ENCODE results near the gene BCAR3. TPM values are rescaled to one million over a fixed set of nuclear protein-coding genes. Genes with fewer than 3 reads are reported as not detected.
"Not testable (repeated sequence)": the region's sequence is repeated elsewhere in the genome, so short reads cannot be mapped to it uniquely, and the experiment has no call there.

The BCAR3 gene
- total RNA-seq, 1 donor from 2014 or later, result 41.0 TPM

DNA sequence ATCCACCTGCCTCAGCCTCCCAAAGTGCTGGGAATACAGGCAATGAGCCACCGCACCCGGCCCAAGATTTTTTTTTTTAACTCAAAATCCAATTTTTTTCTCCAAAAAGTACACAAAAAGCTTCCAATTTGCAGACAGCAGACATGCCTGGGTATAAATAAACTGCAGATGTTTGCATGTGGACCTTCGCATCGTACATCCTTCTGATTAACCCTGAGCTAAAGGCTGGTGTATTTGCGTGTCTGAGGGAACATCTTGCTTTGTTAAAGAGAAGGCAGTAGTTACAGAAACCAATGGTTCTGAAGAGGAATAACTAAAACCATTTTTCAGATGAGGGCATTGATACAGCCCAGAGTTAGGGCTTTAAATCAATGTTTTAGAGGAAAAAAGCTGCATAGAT is 12.7 kb downstream of the BCAR3 start:
- no peak for DNase-seq (ENCODE audit: low read depth)

DNA sequence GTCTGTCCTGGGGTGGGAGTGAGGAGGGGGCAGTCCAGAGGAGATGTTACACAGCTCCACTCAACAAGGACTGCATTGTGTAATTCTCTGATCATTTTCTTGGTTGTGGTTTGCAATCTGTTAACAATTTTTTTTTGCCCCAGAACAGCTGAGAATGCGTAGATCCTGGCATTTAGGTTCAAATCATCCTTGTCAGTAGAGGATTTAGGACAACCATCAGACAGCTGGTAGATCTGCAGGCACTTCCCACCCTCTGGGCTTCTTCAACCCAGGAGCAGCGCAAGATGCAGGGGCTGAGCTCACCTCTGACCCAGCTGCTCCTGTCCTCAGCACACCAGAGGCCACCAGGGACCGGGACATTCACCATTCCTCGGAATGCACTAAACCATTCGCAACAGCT is 13.5 kb downstream of the BCAR3 start:
- no peak for DNase-seq (ENCODE audit: low read depth)

DNA sequence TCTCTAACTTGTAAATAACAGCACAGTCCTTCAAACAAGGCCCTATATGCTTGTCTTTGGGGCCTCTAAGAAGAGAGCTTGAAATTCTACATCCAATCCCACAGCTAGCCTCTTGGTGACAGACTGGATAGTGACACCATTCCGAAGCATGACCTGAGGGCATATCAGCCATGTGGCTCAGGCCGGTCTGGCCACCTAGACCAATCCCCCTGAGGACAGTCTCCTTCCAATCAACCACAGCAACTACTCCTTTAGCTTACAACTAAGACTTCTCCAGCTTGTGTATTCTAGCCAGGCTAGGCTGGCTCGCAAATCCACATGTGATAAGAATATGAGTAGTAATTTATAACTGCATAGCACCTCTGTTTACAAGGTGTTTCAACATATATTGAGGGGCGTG is 14.0 kb downstream of the BCAR3 start:
- no peak for DNase-seq (ENCODE audit: low read depth)

DNA sequence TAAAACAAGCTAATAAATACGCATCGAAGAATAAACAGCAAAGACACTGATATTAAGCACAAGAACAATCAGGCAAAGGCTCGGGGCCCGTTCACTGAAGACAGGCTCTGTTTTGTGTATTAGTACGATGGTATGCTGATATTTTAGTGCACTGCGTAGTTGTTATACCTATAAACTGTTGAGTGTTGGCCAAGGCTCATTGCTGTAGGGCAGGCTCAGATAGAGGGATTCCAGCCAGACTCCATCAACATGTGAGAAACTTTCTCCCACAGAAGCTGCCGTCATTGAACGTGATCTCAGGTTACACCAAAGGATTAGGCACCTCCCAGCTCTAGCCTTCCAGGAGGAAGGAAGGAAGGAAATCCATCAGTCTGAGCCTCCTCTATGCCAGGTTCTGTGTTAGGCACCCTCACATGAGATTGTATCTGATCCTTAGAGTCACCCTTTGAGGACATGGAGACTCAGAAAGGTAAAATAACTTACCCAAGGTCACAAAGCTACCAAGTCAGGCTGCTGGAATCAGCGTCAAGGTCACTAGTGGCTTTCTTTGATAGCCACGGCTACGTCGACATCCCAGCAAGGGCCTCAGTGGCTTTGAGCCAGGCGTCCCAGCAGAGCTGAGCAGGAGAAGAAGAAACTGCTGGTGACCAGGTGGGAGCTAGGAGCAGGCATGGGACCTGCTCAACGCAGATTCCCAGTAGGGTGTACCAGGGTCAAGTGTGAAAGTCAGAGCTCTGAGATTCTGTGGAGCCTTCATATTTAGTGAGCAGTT is 14.8 kb downstream of the BCAR3 start:
- DNase-seq (ENCODE audit: low read depth), result peak; percentile 67

DNA sequence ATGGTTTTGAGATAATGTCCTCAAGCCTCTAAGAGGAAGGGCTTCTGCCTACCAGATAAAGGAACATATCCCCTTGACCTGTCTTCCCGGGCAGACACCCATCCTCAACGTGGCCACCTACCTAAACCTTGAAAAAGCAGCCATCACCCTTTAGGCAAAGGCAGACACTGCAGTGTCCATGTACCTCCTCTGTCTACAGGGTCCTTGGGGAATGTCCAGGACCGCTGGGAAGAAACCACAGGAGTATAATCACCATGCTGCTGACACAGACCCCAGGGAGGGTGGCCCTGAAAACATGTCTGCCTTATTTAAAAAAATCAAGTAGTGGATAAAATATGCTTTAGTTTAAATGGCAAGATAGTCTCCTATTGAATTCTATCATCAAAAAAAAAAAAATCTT is 16.6 kb downstream of the BCAR3 start:
- DNase-seq (ENCODE audit: low read depth), result no peak

DNA sequence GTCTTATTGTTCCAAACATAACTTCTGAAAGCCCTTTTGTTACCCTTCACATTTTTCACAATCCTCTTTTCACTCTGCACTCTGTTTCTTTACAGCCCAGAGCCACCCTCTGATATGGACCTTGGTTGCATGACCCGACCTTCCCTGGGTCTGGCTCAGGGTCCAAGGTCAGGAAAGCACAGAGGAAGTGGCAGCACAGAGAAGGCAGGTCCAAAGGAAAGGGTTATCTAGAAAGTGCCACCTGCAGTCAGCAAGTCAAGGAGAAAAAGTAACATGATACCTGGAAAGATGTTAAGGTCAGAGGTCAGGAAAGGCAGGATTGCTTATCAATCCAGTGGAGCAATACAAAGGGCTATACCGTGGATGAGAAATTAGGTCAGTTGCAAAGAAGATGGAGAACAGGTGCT is 18.4 kb downstream of the BCAR3 start:
- DNase-seq (ENCODE audit: low read depth), result no peak

DNA sequence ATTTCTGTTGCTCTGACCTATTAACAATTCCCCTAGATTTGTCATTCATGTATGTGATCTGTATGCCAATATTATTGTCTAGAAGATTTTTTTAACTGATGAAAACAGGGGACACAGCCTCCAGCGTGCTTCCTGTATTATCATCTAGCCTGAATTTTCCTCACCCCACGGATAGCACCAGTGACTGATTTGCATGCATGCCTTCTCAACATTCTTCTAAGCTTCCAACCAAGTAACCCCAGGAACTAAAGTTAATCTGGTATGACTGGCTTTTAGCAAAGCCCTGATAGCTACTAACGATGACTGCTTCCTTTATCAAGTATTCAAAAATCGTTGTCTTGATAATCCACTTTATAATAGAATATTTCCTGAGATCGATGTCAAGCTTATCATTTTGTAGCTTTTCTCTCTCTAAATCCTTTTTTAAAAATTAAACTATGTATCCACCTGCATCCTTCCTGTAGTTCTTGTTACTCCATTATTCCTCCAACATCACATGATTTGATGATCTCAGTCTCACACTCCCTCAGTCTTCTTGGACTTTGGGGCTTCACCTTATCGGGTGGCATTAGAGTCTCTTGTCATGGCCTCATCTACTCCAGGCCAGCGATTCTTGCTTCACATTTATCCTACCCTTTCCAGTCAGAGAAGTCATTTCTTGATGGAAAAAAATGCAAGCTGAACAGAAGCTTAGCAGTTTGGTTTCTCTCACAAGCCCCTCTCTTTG is 19.0 kb downstream of the BCAR3 start:
- DNase-seq (ENCODE audit: low read depth), result peak; percentile 70

DNA sequence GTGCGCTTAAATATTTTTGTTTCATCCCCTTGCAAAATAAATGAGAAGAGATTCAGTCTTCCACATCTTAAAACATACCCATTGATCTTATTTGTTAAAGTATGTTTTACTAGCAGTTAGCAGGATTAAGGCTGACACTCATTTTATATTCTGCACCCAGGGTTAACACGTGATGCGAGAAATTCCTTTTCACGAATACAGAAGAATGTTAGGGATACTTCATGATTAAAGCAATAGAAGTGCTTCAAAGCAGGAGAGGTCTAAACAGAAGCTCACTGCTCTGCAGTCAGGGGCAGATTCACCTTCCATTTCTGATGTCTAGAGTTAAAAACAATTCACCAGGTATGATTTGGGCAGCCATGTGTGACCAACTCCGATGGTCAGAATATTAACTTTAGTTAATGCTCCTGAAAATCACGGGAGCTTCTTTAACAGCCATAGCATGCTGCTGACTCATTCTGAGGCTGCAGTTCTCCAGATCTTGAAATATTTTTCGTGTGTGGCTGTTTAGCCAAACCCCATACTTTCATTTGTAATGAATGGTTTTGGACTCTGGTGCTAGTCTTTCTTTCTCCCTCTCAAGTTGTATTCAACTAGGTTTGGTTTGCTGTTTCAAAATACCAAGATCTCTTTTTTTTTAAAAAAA is 19.7 kb downstream of the BCAR3 start:
- peak; percentile 91 for DNase-seq (ENCODE audit: low read depth)

DNA sequence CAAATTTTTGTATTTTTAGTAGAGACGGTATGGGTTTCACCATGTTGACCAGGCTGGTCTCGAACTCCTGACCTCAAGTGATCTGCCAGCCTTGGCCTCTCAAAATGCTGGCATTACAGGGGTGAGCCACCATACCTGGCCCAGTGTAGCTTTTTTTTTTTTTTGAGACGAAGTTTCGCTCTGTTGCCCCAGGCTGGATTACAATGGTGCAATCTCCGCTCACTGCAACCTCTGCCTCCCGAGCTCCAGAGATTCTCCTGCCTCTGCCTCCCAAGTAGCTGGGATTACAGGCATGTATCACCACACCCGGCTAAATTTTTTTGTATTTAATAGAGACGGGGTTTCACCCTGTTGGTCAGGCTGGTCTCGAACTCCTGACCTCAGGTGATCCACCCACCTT is 20.3 kb downstream of the BCAR3 start:
- DNase-seq (ENCODE audit: low read depth), result not testable (repeated sequence)

DNA sequence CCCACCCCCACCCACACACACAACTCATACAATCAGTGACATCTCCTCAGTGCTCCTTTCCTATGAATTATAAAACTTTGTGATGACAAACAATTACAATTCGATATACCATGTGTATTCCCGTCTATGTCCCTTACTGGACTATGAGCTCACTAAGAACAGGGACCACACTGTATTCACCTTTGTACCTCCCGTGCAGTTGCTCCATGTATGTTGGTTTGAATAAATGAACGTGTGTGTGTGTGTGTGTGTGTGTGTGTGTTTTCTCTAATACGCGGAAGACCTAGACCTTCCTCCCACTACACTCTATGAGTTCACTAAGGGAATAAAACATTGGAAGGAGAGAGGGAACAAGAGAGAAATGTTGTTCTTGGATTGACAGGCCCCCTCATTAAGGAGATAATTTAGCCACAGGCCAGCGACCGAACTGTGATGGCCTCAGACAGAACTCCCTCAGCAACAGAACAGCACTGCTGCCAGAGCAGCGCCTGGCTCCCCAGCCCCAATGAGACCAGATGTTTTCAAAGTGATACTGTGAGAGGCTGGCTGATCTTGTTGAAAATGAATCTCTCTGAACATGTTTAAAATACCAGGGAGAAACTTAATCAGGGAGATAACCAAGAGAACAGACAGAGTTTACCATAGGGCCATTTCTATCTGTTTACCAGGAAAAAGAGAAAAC is 21.7 kb downstream of the BCAR3 start:
- no peak for DNase-seq (ENCODE audit: low read depth)

DNA sequence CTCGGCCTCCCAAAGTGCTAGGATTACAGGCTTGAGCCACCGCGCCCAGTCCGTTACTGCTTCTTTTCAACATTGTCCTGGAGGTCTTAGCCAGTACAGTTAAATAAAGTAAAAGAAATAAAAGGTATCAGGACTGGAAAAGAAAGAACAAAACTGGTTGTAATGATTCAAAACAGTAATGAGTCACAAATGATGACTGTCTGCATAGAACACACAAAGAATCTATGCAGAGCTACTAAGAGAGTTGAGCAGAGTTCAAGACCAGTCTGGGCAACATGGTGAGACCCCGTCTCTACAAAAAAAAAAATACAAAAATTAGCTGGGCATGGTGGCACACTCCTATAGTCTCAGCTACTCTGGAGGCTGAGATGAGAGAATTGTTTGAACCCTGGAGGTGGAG is 23.4 kb downstream of the BCAR3 start:
- DNase-seq (ENCODE audit: low read depth), result no peak

DNA sequence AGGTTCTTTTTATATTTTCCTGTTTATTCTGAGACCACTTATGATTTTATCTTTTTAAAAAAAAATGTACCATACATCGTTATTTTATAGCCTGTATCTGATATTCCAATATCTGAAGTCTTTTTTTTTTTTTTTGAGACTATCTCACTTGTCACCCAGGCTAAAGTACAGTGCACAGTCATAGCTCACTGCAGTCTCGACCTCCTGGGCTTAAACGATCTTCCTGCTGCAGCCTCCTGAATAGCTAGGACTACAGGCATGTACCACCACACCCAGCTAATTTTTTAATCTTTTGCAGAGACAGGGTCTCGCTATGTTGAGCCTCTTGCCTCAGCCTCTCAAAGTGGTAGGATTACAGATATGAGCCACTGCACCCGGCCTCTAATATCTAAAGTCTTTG is 25.1 kb downstream of the BCAR3 start:
- DNase-seq (ENCODE audit: low read depth), result no peak

DNA sequence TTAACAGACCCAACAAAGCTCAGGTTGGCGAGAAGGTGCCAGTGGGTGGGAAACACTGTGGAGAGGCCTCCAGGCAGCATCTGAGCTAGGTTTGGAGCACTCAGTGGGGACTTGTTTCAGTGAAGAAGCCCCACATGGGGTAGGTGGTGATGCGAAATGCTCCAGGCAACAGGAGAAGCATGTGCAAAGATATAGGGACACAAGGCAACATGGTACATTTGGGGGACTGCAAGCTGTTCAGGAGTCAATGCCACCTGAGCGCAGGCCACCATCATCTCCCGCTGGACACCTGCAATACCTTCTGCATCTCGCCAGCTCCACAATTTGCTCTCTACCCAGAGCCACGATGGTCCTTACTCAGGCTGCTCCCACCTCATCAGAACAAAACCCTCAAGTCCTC is 28.0 kb downstream of the BCAR3 start:
- DNase-seq (ENCODE audit: low read depth), result no peak

DNA sequence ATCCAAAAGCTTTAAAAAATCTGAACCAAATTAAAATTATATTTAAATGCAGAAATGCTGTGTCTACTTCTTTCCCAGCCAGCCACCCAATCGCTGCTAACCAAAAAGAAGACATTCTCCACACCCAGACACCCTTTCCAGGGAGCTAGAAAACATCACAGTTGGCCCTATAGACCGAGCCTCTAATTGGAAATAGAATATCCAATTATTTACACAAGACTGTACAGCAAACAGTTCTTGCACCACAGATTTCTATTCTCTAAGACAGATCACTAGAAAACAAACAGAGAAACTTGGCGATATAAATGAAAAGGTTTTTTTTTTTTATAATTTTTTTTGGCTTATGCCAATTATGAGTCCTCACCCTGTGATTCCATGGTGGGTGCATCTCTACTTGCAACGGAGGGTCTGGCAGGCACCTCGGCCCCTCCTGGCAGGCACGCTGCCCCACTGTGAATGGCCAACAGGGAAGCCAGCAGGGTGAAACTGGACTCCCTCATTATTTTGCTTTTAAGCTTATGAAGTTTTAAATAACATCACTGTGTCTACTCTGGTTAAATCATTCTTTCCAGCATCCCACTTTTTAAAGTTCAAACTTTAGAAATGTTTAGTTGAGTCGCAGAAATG is 29.2 kb downstream of the BCAR3 start:
- no peak for DNase-seq (ENCODE audit: low read depth)

DNA sequence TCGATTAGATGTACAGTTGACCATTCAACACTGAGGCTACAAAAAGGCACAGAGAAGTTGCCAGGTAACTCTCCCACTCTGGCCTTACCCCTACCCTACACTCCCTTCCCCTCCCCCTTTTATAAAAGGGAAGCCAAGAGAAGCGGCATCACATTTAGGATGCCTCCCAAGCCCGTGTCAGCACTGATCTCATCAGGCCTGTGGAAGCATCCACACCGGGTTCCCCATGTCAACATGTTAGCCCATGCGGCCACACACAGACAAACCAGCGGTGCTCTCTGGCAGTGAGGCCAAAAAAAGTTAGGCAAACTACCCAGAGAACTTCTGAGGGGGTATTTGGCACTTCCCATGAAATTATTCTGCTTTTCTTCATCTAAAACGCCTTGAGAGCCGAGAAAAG is 29.9 kb downstream of the BCAR3 start:
- DNase-seq (ENCODE audit: low read depth), result no peak

DNA sequence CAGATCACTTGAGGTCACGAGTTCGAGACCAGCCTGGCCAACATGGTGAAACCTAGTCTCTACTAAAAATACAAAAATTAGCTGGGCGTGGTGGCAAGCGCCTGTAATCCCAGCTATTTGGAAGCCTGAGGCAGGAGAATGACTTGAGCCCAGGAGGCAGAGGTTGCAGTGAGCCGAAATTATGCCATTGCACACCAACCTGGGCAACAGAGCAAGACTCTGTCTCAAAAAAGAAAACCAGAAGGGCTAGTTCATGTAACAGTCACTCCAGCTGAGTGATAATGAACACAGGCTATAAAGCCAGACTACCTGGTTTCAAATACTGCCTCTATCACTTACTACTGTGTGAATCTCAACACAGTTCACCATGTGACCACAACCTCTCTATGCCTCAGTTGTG is 31.5 kb downstream of the BCAR3 start:
- not testable (repeated sequence) for DNase-seq (ENCODE audit: low read depth)

DNA sequence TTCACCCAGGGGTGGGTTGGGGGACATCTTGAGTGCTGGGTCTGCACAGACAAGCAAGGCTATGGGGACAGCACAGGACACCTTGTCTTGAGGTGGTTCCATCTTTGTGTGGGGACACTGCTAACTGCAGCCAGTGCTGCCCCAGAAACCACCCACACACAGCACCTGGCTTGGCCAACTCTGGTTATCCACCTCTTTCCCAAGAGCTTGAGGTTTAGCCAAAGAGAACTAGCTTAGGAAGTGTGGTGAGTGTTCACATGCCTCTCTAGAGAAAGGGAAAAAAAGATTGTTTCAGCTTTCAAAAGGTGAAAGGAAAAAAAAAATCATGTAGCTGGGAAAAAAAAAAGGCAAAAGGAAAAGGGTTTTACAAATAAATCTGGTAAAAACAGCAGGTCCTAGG is 32.4 kb downstream of the BCAR3 start:
- peak; percentile 59 for DNase-seq (ENCODE audit: low read depth)

DNA sequence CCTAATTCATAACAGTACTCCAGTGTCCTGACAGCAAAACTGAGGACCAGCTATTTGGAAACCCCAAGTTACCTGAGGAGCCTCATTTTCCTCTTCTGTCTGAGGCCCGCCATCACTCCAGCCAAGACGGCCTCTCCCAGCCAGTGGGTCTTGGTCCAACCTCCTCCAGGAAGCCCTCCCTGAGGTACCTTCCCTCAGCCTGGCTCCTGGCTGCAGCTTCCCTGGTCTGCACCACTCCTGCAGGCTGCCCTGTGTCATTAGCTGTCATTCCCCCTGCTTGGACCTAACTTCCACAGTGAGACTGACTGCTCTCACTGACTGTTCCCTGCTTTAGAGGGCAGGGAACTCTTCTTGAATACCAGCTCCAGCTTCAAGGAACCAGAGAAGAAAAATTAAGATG is 33.0 kb downstream of the BCAR3 start:
- DNase-seq (ENCODE audit: low read depth), result no peak

DNA sequence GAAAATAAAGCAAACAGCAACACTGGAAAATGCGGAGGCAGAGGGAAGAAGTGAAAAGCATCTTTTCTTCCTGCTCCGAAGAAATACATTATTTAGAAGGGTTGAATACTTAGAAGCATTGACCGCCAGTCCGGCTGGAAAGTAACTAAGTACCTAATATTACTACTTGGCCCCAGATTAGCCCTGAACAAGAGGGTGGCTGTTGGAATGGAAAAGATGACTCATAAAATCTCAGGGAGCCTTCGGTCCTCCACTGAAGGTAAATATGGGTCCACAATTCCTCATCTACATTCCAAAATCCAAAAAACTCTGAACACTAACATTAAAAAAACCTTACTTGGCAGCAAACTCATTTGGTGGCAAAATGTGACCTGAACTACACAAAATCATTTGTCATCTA is 40.1 kb downstream of the BCAR3 start:
- peak; percentile 46 for DNase-seq (ENCODE audit: low read depth)

DNA sequence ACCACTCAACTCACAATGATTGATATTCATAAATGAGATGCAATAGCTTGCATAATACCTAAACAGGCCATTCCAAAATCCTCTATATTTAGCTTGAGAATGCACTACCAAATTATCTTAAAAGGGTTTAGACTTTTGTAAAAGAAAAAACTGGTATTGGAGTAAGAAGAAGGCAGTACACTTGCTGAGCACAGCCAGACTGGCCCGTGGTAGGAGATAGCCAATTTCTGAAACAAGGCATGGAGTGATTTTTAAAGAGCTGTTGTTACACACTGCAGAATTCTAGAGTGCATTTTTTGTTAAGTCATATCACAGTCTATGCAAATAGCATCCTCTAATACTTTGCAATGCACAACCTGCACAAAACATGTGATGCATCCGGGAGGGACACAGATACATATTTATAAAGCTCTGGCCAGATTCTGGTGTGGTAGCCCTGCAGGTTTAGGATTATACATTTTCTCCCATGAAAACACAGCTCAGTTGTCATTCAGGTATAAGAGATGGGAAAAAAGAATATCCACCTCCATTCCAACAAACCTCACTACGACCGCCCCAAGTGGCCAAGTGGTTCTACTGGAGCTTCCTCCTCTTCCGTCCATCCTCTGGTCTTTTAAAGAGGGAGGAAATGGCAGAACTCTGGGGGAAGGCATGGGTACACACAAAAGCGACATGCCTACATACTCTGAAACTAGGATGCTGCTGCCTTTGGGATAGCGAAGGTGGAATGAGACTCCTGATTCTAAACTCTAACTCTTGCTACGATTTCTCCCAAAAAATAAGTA is 40.8 kb downstream of the BCAR3 start:
- no peak for DNase-seq (ENCODE audit: low read depth)

DNA sequence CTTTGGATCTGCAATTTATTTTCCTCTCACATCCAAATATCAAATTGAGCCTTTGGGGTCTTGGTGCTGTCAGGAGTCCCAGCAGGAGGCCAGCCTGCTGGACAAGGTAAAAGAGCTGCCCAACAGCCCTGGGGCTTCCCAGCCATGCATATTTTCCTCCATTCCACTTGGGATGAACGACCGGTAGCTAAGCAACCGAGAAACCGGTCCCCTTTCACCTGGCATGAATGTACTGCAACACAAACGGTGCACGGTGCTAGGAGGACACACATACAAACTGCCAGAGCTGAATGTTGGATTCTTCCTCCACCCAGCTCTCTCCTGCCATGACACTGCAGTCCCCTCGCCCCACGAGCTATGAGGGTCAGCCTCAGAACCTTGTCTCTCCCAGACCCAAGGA is 42.7 kb downstream of the BCAR3 start:
- DNase-seq (ENCODE audit: low read depth), result peak; percentile 60

Measured in renal cortical epithelial cell (primary cell).